H9 (cell line): ENCODE results near the gene TOR1B. TPM values are rescaled to one million over a fixed set of nuclear protein-coding genes. Genes with fewer than 3 reads are reported as not detected.

Source experiments
- DNase-seq: peaks from one replicate; pipeline ENCODE4 v3.0.0-alpha.2; 2017
- H2AFZ ChIP-seq: one replicate; pipeline ENCODE4 v1.6.1; 2013; ENCODE audit warnings: mild to moderate bottlenecking, low read length, control low read depth, moderate library complexity
- H2AK5ac ChIP-seq: 2 replicates; pipeline ENCODE4 v1.6.1; 2013; ENCODE audit warnings: low read length, control low read depth, mixed read lengths; ENCODE audit not compliant: insufficient read length
- H2BK120ac ChIP-seq: one replicate; pipeline ENCODE4 v1.6.1; 2013; ENCODE audit warnings: low read depth, mild to moderate bottlenecking, low read length, control low read depth, inconsistent platforms; ENCODE audit not compliant: poor library complexity, severe bottlenecking
- H2BK12ac ChIP-seq: 2 replicates; pipeline ENCODE4 v1.6.1; 2013; ENCODE audit warnings: low read length, control low read depth, mixed read lengths, low read depth; ENCODE audit not compliant: insufficient read length
- H2BK15ac ChIP-seq: 2 replicates; pipeline ENCODE4 v1.6.1; 2013; ENCODE audit warnings: low read depth, low read length, control low read depth
- H2BK20ac ChIP-seq: one replicate; pipeline ENCODE4 v1.6.1; 2013; ENCODE audit warnings: low read depth, mild to moderate bottlenecking, low read length, control low read depth, inconsistent platforms; ENCODE audit not compliant: poor library complexity, severe bottlenecking
- H2BK5ac ChIP-seq: 2 replicates; pipeline ENCODE4 v1.6.1; 2013; ENCODE audit warnings: low read length, control low read depth, mixed read lengths; ENCODE audit not compliant: insufficient read length
- H3K14ac ChIP-seq: 2 replicates; pipeline ENCODE4 v1.6.1; 2013; ENCODE audit warnings: low read length, control low read depth; ENCODE audit not compliant: insufficient read depth
- H3K18ac ChIP-seq: 2 replicates; pipeline ENCODE4 v1.6.1; 2013; ENCODE audit warnings: low read depth, mild to moderate bottlenecking, mixed read lengths, low read length, control low read depth; ENCODE audit not compliant: insufficient read length
- H3K23ac ChIP-seq: 2 replicates; pipeline ENCODE4 v1.6.1; 2013; ENCODE audit warnings: low read length, control low read depth, mixed read lengths, low read depth; ENCODE audit not compliant: insufficient read length
- H3K23me2 ChIP-seq: 2 replicates; pipeline ENCODE4 v1.6.1; 2013; ENCODE audit warnings: low read depth, mild to moderate bottlenecking, mixed read lengths, low read length, control low read depth; ENCODE audit not compliant: insufficient read length, poor library complexity, severe bottlenecking
- H3K27ac ChIP-seq: 2 replicates; pipeline ENCODE4 v1.5.1; 2013; ENCODE audit warnings: low read length, control low read depth, mixed read lengths, low read depth; ENCODE audit not compliant: insufficient read length
- H3K27me3 ChIP-seq: 2 replicates; pipeline ENCODE4 v1.6.1; 2013; ENCODE audit warnings: low read length, control low read depth, inconsistent platforms; ENCODE audit not compliant: insufficient read depth
- H3K4ac ChIP-seq: 2 replicates; pipeline ENCODE4 v1.6.1; 2013; ENCODE audit warnings: low read depth, mild to moderate bottlenecking, control low read depth, inconsistent platforms, low read length, moderate library complexity
- H3K4me1 ChIP-seq: 2 replicates; pipeline ENCODE4 v1.6.1; 2013; ENCODE audit warnings: low read length, control low read depth, inconsistent platforms; ENCODE audit not compliant: insufficient read depth
- H3K4me2 ChIP-seq: 2 replicates; pipeline ENCODE4 v1.6.1; 2013; ENCODE audit warnings: low read length, control low read depth, mixed read lengths; ENCODE audit not compliant: insufficient read length, insufficient read depth
- H3K56ac ChIP-seq: 2 replicates; pipeline ENCODE4 v1.6.1; 2013; ENCODE audit warnings: low read depth, mild to moderate bottlenecking, mixed read lengths, low read length, control low read depth; ENCODE audit not compliant: insufficient read length
- H3K79me1 ChIP-seq: 2 replicates; pipeline ENCODE4 v1.6.1; 2013; ENCODE audit warnings: low read depth, mild to moderate bottlenecking, moderate library complexity, low read length, control low read depth, inconsistent platforms; ENCODE audit not compliant: insufficient read depth, poor library complexity, severe bottlenecking
- H3K79me2 ChIP-seq: 2 replicates; pipeline ENCODE4 v1.6.1; 2013; ENCODE audit warnings: low read length, control low read depth, inconsistent platforms; ENCODE audit not compliant: insufficient read depth
- H3K9ac ChIP-seq: 2 replicates; pipeline ENCODE4 v1.6.1; 2013; ENCODE audit warnings: low read length, control low read depth, mixed read lengths; ENCODE audit not compliant: insufficient read length; ENCODE audit errors: extremely low read depth
- H3K9me3 ChIP-seq: one replicate; pipeline ENCODE4 v1.6.1; 2013; ENCODE audit warnings: low read depth, low read length, inconsistent platforms; ENCODE audit not compliant: control insufficient read depth
- H3T11ph ChIP-seq: one replicate; pipeline ENCODE4 v1.6.1; 2013; ENCODE audit warnings: mild to moderate bottlenecking, low read length, control low read depth, inconsistent platforms
- H4K20me1 ChIP-seq: one replicate; pipeline ENCODE4 v1.6.1; 2013; ENCODE audit not compliant: control insufficient read depth, insufficient read length, insufficient read depth
- H4K5ac ChIP-seq: 2 replicates; pipeline ENCODE4 v1.6.1; 2013; ENCODE audit warnings: low read depth, mild to moderate bottlenecking, mixed read lengths, low read length, control low read depth; ENCODE audit not compliant: insufficient read length
- H4K8ac ChIP-seq: replicated peaks from 2 replicates; pipeline ENCODE4 v1.6.1; 2013; ENCODE audit warnings: low read length, control low read depth, mixed read lengths, low read depth; ENCODE audit not compliant: insufficient read length
- H4K91ac ChIP-seq: 2 replicates; pipeline ENCODE4 v1.6.1; 2013; ENCODE audit warnings: low read depth, mild to moderate bottlenecking, moderate library complexity, mixed read lengths, low read length, control low read depth; ENCODE audit not compliant: insufficient read length
- H3K27ac Mint-ChIP-seq, 3 experiments: 2 replicates in 2 of 3; 3 replicates in 1 of 3; pipeline ENCODE4 v1.8.0; 2020 to 2021; ENCODE audit warnings: mixed read lengths in 3 of 3, mild to moderate bottlenecking in 1 of 3, moderate library complexity in 1 of 3
- H3K27me3 Mint-ChIP-seq: 2 replicates; pipeline ENCODE4 v1.8.0; 2021; ENCODE audit warnings: low read depth, mild to moderate bottlenecking, moderate library complexity, mixed read lengths
- H3K36me3 Mint-ChIP-seq, 3 experiments: 2 replicates in 2 of 3; 3 replicates in 1 of 3; pipeline ENCODE4 v1.8.0; 2020 to 2021; ENCODE audit warnings: low read depth in 3 of 3, mixed read lengths in 3 of 3; ENCODE audit not compliant: insufficient read depth in 1 of 3
- H3K4me1 Mint-ChIP-seq, 2 experiments: 2 replicates each; pipeline ENCODE4 v1.8.0; 2020; ENCODE audit warnings: mixed read lengths in 2 of 2
- H3K4me3 Mint-ChIP-seq, 2 experiments: 2 replicates in 1 of 2; 3 replicates in 1 of 2; pipeline ENCODE4 v1.8.0; 2020 to 2021; ENCODE audit warnings: mild to moderate bottlenecking in 2 of 2, mixed read lengths in 2 of 2, moderate library complexity in 1 of 2
- H3K9me3 Mint-ChIP-seq, 2 experiments: 2 replicates in 1 of 2; 3 replicates in 1 of 2; pipeline ENCODE4 v1.8.0; 2020; ENCODE audit warnings: mild to moderate bottlenecking in 2 of 2, mixed read lengths in 2 of 2, moderate library complexity in 1 of 2
- WGBS: extraction: QIAGEN DNeasy Blood & Tissue Kit; methylation state at CpG from one replicate; pipeline ENCODE4 v1.1.7; 2013; ENCODE audit warnings: missing lambda C conversion rate, low lambda C conversion rate, mixed read lengths; ENCODE audit not compliant: insufficient read length; ENCODE audit errors: extremely low coverage; 5-methylcytosine and 5-hydroxymethylcytosine counted together
- total RNA-seq: library from RNA; stranded (reverse); gene quantifications from 2 replicates; pipeline ENCODE4 v1.2.1, GENCODE V29; 2021
- TF ChIP-seq, protein P1 (sequence below): fragments of 200-600 bp; sonication (generic); conservative IDR thresholded peaks from 3 replicates; pipeline ENCODE4 v1.8.0; 2021; ENCODE audit warnings: antibody characterized with exemption, mild to moderate bottlenecking

TOR1B gene
- total RNA-seq, 1 experiment from 2014 or later = 18.1 TPM

DNA sequence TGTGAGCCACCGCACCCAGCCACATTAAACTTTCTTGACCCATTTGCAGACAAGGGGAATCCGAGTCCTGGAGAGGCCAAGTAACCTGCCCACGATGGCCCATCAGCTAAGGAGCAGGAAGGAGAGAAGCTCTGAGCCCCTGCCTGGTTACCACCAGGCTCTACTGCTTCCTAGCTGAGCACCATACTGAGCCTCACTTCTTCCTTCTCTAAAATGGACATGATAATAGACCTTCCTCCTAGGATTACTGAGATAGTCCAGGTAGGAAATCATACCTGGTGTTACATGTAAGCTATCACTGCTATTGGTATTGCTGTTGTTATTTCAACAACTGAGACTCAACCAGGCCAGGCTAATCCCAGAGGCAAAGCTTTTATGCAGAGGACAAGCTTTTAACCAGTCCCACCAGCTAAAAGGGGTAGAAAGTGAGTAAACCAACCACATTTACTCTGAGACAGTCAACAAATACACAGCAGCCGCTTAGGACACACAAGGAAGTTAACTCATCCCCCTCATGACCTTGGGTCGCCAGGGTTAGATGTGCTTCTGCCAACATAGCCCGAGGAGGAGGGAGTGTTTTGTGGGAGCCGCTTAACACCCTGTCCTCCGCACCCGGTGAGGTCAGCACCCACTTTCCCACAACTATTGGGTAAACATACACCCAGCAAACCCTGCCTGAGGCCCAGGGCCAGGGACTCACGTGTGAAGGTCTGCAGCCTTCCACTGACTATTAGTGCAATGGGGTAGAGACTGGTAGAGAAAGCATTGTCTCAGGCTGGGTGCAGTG is 29.5 kb upstream of the TOR1B start:
- no peak for DNase-seq
- no peak overlapping the region for H2BK120ac ChIP-seq
- H3K27me3 ChIP-seq = no peaks in the 10 kb centered on the region
- no peaks in the 10 kb centered on the region for H3K9me3 Mint-ChIP-seq
- H3K9me3 ChIP-seq = no peaks in the 10 kb centered on the region
- peaks cover 2% of the 10 kb centered on the region for H4K20me1 ChIP-seq
- H3K14ac ChIP-seq = no peak overlapping the region
- peaks cover 10 to 12% of the 10 kb centered on the region in 2 experiments for H3K4me1 Mint-ChIP-seq
- no peak overlapping the region for H3K27ac ChIP-seq
- H4K91ac ChIP-seq = no peak overlapping the region
- no peak overlapping the region for H3K23ac ChIP-seq
- H3T11ph ChIP-seq = no peak overlapping the region
- no peak overlapping the region for H3K27ac Mint-ChIP-seq
- WGBS = no CpG with 5 or more reads among the region's 10 CpGs
- no peak overlapping the region for H3K4me2 ChIP-seq
- no peak overlapping the region for H2BK20ac ChIP-seq
- no peak overlapping the region for H3K4me3 Mint-ChIP-seq
- H3K23me2 ChIP-seq = peaks cover 3% of the 10 kb centered on the region
- H3K27me3 Mint-ChIP-seq = peaks cover 11% of the 10 kb centered on the region
- no peak overlapping the region for H3K18ac ChIP-seq
- H2BK12ac ChIP-seq = no peak overlapping the region
- no peak overlapping the region for H2BK5ac ChIP-seq
- no peaks in the 10 kb centered on the region for H3K36me3 Mint-ChIP-seq
- H3K9ac ChIP-seq = no peak overlapping the region
- no peak overlapping the region for H4K8ac ChIP-seq
- TF ChIP-seq, protein P1, sequence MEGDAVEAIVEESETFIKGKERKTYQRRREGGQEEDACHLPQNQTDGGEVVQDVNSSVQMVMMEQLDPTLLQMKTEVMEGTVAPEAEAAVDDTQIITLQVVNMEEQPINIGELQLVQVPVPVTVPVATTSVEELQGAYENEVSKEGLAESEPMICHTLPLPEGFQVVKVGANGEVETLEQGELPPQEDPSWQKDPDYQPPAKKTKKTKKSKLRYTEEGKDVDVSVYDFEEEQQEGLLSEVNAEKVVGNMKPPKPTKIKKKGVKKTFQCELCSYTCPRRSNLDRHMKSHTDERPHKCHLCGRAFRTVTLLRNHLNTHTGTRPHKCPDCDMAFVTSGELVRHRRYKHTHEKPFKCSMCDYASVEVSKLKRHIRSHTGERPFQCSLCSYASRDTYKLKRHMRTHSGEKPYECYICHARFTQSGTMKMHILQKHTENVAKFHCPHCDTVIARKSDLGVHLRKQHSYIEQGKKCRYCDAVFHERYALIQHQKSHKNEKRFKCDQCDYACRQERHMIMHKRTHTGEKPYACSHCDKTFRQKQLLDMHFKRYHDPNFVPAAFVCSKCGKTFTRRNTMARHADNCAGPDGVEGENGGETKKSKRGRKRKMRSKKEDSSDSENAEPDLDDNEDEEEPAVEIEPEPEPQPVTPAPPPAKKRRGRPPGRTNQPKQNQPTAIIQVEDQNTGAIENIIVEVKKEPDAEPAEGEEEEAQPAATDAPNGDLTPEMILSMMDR = no peak
- no peak overlapping the region for H3K56ac ChIP-seq
- no peaks in the 10 kb centered on the region for H3K79me2 ChIP-seq
- no peak overlapping the region for H2BK15ac ChIP-seq
- no peak overlapping the region for H2AFZ ChIP-seq
- H4K5ac ChIP-seq = no peak overlapping the region
- no peak overlapping the region for H3K4ac ChIP-seq
- H2AK5ac ChIP-seq = no peak overlapping the region
- H3K79me1 ChIP-seq = no peaks in the 10 kb centered on the region
- no peaks in the 10 kb centered on the region for H3K4me1 ChIP-seq
